Pancreas (tissue), 10 donors: ENCODE results near the gene KRTAP5-2. TPM values are rescaled to one million over a fixed set of nuclear protein-coding genes. Genes with fewer than 3 reads are reported as not detected.
A peak's percentile ranks its signal among the peaks of the same experiment; 100 is the strongest.

ENCODE experiments used
- ATAC-seq, 4 donors: fragments of 200-7000 bp; cut with Tn5 transposase; one replicate each; pipeline versions ENCODE4 v1.8.0 to v1.9.1; 2020; ENCODE audit warnings: mild to moderate bottlenecking in 4 of 4, moderate library complexity in 4 of 4
- DNase-seq, 6 donors: peaks; one replicate each; pipeline ENCODE4 v3.0.0-alpha.2; 2020
- FAIRE-seq: peaks from 2 replicates; lab custom pipeline; 2012; peaks lifted over from hg19 to GRCh38; lab: Jason Lieb, UNC
- H3K27ac ChIP-seq, 4 donors: fragments of 200-600 bp; sonication (generic); 1 replicate in 3 of 4; 2 replicates in 1 of 4; pipeline versions ENCODE4 v1.5.0 to v1.8.0; 2020
- H3K27me3 ChIP-seq, 4 donors: fragments of 200-600 bp; one replicate each; pipeline ENCODE4 v1.8.0; 2021
- H3K36me3 ChIP-seq, 3 donors: fragments of 200-600 bp; sonication (generic) in 1 of 3; one replicate each; pipeline versions ENCODE4 v1.5.0 to v1.8.0; 2020 to 2021
- H3K4me1 ChIP-seq, 3 donors: fragments of 200-600 bp; one replicate each; pipeline ENCODE4 v1.8.0; 2021
- H3K4me3 ChIP-seq, 4 donors: fragments of 200-600 bp; sonication (generic) in 2 of 4; one replicate each; pipeline versions ENCODE4 v1.5.0 to v1.8.0; 2020 to 2021
- H3K9me3 ChIP-seq, 4 donors: fragments of 200-600 bp; one replicate each; pipeline ENCODE4 v1.8.0; 2021
- WGBS, 2 donors: extraction: QIAGEN DNeasy Blood & Tissue Kit; methylation state at CpG; one replicate each; pipeline ENCODE4 v1.1.7; 2013; 5-methylcytosine and 5-hydroxymethylcytosine counted together
- intact Hi-C, 3 donors: fragments of 100-400 bp; cut with DNase I; formaldehyde crosslinking; loops; one replicate each; pipeline versions ENCODE4 v1.11.1 to v1.14.2; 2022
- polyA plus RNA-seq, 2 donors: library from polyadenylated mRNA; stranded (reverse); fragments of 200-250 nt; gene quantifications; one replicate each; pipeline ENCODE4 v1.2.3, GENCODE V29; 2013
- total RNA-seq, 6 donors: library from RNA; stranded (reverse); fragmentation: NEBNext Ultra II Directional in 4 of 6; extraction: Animal tissue kit (Norgen Biotek cat#: 25700) in 4 of 6; gene quantifications; one replicate each; pipeline versions ENCODE4 v1.2.1 to v1.2.4, GENCODE V29; 2021 to 2023
- TF ChIP-seq, protein P1 (sequence below), 4 donors: fragments of 200-600 bp; sonication (generic) in 3 of 4; IDR thresholded peaks; one replicate each; pipeline versions ENCODE4 v1.5.0 to v1.8.0; 2021; ENCODE audit warnings: antibody characterized with exemption in 4 of 4
- donor health status: healthy with polysubstance abuse.
- donor health status: DM: no; HTN: no; CAD: no; lungs with moderate emphysema.
- donor health status: DM: no; HTN: no; CAD: no.
- donor health status: control.
- donor health status: control.
- donor health status: Bipolar disorder and iron deficiency.
- donor health status: DM: yes; HTN: yes; CAD: no.
- donor health status: DM: no; HTN: no; CAD: no.
- donor health status: DM: no; HTN: no; CAD: no.
- donor health status: DM: yes; HTN: yes; CAD: no.

The KRTAP5-2 gene
- total and polyA plus RNA-seq, 8 donors, result 0.15 TPM; not detected in 7

DNA sequence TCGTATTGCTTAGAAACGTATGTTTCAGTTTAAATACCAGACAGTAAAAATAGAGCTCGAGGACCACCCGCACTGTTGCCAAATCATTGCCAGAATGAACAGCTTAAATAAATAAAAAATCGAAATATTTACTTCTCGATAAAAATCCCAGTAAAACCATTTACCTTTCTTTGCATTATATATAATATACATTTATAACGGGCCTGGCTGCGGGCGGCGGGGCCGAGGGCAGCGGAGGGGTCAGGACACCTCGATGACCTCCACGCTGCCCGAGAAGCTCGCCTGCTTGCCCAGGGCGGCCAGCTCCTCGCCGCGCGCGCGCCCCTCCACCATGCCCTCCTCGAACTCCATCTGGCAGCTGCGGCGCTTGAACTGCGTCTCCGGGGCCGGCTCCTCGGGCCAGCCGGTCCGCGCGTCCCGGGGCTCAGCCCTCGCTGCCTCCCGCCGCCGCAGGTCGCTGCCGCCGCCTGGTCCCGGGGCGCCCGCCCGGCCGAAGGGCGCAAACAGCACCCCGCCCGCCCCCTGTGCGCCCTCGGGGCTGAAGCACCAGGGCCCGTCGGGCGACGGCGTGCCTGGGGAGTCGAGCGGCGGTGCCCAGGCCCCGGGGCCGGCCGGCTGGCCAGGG, 41.7 kb downstream of the KRTAP5-2 start:
- no peaks in the 10 kb centered on the region for H3K9me3 ChIP-seq
- no peak overlapping the region for H3K27ac ChIP-seq
- H3K4me1 ChIP-seq, result peaks cover 20 to 35% (median 24%) of the 10 kb centered on the region in 3 donors
- FAIRE-seq (no peak), ATAC-seq (no peak), DNase-seq (peak in 4 of 6 donors; percentile 9 to 55 (median 49))
- intact Hi-C loops, result no loop called here
- TF ChIP-seq, protein P1, sequence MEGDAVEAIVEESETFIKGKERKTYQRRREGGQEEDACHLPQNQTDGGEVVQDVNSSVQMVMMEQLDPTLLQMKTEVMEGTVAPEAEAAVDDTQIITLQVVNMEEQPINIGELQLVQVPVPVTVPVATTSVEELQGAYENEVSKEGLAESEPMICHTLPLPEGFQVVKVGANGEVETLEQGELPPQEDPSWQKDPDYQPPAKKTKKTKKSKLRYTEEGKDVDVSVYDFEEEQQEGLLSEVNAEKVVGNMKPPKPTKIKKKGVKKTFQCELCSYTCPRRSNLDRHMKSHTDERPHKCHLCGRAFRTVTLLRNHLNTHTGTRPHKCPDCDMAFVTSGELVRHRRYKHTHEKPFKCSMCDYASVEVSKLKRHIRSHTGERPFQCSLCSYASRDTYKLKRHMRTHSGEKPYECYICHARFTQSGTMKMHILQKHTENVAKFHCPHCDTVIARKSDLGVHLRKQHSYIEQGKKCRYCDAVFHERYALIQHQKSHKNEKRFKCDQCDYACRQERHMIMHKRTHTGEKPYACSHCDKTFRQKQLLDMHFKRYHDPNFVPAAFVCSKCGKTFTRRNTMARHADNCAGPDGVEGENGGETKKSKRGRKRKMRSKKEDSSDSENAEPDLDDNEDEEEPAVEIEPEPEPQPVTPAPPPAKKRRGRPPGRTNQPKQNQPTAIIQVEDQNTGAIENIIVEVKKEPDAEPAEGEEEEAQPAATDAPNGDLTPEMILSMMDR (IDR thresholded peaks at IDR 0.05), result no peak
- H3K27me3 ChIP-seq, result no peaks in the 10 kb centered on the region
- no peak overlapping the region for H3K4me3 ChIP-seq
- peaks cover 0 to 9% (median 0%) of the 10 kb centered on the region in 3 donors for H3K36me3 ChIP-seq
- 83 to 87% methylated on average over 55 to 63 of the region's 63 CpGs for WGBS, 2 donors

- H3K9me3 ChIP-seq, result no peaks in the 10 kb centered on the region
- intact Hi-C loops, result no loop called here
- no peak for ATAC-seq
- no peaks in the 10 kb centered on the region for H3K27me3 ChIP-seq
- H3K4me3 ChIP-seq, result no peak overlapping the region
- TF ChIP-seq, protein P1 (IDR thresholded peaks at IDR 0.05), result no peak
- FAIRE-seq, result no peak
- 91 to 95% methylated on average over 9 of the region's 9 CpGs for WGBS, 2 donors
- peak in 3 of 6 donors; percentile 50 to 67 (median 59) for DNase-seq
- peaks cover 0 to 9% (median 0%) of the 10 kb centered on the region in 3 donors for H3K36me3 ChIP-seq
- H3K4me1 ChIP-seq, result peaks cover 20 to 35% (median 24%) of the 10 kb centered on the region in 3 donors
- H3K27ac ChIP-seq, result no peak overlapping the region
Measured at GRCh38 chr11:1555713-1556153, 42.4 kb downstream of the KRTAP5-2 start.

DNA sequence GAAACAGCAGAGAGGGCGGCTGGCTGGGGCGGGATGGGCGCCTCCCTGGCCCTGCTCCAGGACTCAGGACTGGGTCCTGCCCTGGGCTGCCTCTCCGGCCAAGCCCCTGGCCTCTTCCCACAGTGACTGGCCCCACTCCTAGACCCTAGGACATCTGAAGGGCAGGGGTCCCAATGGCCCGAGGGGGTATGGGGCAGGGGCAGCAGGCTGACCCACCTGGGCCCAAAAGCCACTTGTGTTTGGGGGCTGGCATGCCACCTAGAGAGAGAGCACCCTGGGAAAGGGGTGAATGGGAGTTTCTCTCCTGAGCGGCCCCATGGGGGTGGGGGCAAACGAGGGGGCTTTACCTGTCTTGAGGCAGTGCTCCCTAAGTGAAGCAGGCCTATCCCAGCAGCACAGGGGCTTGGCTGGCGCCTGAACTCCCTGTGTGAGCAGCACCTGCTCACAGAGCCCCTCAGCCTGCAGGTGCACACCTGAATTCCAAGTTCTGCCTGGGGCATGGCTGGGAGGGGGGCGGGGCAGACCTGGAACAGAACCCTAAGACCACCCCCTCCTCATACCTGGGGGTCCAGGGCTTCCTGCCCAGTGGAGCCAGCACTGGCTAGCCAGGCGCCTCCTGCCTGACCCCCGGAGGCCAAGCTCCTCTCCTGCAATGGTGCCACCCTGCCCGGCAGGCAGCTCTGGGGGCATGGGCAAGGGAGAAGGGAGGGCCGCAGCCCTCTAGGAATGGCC, 42.9 kb downstream of the KRTAP5-2 start:
- Histone ChIP-seq H3K36me3 (peaks cover 0 to 9% (median 0%) of the 10 kb centered on the region in 3 donors), H3K27me3 (no peaks in the 10 kb centered on the region), H3K27ac (no peak overlapping the region), H3K4me3 (no peak overlapping the region), H3K4me1 (peaks cover 20 to 32% (median 21%) of the 10 kb centered on the region in 3 donors), H3K9me3 (no peaks in the 10 kb centered on the region)
- intact Hi-C loops, result no loop called here
- TF ChIP-seq, protein P1 (IDR thresholded peaks at IDR 0.05), result no peak
- FAIRE-seq (no peak), DNase-seq (peak in 4 of 6 donors; percentile 37 to 80 (median 68)), ATAC-seq (no peak)
- WGBS, 2 donors, result 53 to 62% methylated on average over 10 to 13 of the region's 13 CpGs

DNA sequence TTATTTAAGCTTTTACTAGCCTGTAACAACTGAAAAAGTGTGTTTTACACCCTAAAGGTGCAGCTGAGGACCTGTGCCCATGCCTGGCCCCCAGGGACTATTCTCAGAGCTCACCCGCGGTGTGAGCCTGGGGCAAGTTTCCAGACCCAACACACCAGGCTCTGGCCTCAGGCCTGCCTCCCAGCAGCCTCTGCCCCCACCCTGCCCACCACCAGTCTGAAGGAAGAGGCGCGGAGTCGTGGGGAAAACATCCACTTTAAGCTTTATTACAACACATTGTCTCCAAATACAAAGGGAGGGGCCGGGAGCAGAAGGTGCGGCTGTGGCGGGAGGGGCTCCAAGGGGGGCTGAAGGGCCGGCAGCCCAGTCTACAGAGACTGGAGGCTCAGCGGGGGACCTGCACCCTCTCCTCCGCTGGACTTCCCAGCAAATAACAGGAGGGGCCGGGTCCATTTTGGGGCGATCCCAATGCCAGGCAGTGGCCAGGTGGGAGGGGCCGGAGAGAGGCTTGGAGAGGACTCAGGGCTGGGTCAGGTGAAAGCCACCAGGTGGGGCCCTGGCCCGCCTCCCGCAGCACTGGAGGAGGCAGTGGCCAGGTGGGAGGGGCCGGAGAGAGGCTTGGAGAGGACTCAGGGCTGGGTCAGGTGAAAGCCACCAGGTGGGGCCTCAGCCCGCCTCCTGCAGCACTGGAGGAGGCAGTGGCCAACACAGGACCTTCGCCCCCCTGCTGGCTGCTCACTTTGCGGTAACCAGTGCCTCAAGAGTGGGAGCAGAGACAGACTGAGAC, 44.1 kb downstream of the KRTAP5-2 start:
- intact Hi-C loops, result no loop called here
- no peak for FAIRE-seq
- peak; percentile 80 to 99 (median 96) for DNase-seq
- Histone ChIP-seq H3K36me3 (peaks cover 0 to 9% (median 0%) of the 10 kb centered on the region in 3 donors), H3K4me3 (peak overlapping the region in 1 of 4 donors; percentile 26), H3K9me3 (no peaks in the 10 kb centered on the region), H3K27me3 (no peaks in the 10 kb centered on the region), H3K4me1 (peaks cover 11 to 23% (median 17%) of the 10 kb centered on the region in 3 donors), H3K27ac (peak overlapping the region; percentile 9 to 69 (median 51))
- WGBS, 2 donors, result 11 to 14% methylated on average over 19 to 20 of the region's 20 CpGs
- peak; percentile 79 to 92 (median 88) for ATAC-seq
- TF ChIP-seq, protein P1 (IDR thresholded peaks at IDR 0.05), result peak in 3 of 4 donors; percentile 33 to 40 (median 38)
